Measurements from ENCODE around the gene SEPTIN10.

- TF ChIP-seq EZH2 (IDR thresholded peaks at IDR 0.05) = no peak
- TF ChIP-seq POLR2AphosphoS5 (IDR thresholded peaks at IDR 0.05; ENCODE audit: borderline replicate concordance, low read depth, low read length) = no peak
- TF ChIP-seq FOXP2 (optimal IDR thresholded peaks at IDR 0.05; ENCODE audit: control extremely low read depth, extremely low read length, insufficient read depth) = no peak
These were observed 22.6 kb downstream of the SEPTIN10 start for GRCh38 chr2:109591206-109591605.
